HL-60 (cell line): ENCODE measurements around the gene XYLT1.
"Not testable (repeated sequence)": the region's sequence is repeated elsewhere in the genome, so short reads cannot be mapped to it uniquely, and the experiment has no call there.

Experiments
- GABPA ChIP-seq: IDR thresholded peaks from 2 replicates; pipeline ENCODE4 v1.6.1; 2012; ENCODE audit warnings: low read depth
- POLR2AphosphoS5 ChIP-seq: IDR thresholded peaks from 2 replicates; pipeline ENCODE4 v1.6.1; 2012; ENCODE audit warnings: low read depth
- REST ChIP-seq: IDR thresholded peaks from 2 replicates; pipeline ENCODE4 v1.6.1; 2012; ENCODE audit warnings: low read depth; ENCODE audit not compliant: insufficient replicate concordance
- SPI1 ChIP-seq: IDR thresholded peaks from 2 replicates; pipeline ENCODE4 v1.6.1; 2012; ENCODE audit warnings: low read depth, mild to moderate bottlenecking, borderline replicate concordance
- TF ChIP-seq, protein P1 (sequence below): IDR thresholded peaks from one replicate; pipeline ENCODE4 v1.5.1; 2011; ENCODE audit warnings: low read length, control low read depth, inconsistent platforms; ENCODE audit not compliant: insufficient read depth

DNA sequence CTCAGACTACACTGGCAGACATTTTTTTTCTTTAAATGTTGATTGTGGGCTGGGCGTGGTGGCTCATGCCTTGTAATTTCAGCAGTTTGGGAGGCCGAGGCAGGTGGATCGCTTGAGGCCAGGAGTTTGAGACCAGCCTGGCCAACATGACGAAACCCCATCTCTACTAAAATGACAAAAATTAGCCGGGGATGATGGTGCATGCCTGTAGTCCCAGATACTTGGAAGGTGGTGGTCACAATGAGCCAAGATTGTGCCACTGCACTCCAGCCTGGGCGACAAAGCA, 6.4 kb upstream of the XYLT1 start:
- not testable (repeated sequence) for TF ChIP-seq POLR2AphosphoS5, REST, GABPA, SPI1
- TF ChIP-seq, protein P1, sequence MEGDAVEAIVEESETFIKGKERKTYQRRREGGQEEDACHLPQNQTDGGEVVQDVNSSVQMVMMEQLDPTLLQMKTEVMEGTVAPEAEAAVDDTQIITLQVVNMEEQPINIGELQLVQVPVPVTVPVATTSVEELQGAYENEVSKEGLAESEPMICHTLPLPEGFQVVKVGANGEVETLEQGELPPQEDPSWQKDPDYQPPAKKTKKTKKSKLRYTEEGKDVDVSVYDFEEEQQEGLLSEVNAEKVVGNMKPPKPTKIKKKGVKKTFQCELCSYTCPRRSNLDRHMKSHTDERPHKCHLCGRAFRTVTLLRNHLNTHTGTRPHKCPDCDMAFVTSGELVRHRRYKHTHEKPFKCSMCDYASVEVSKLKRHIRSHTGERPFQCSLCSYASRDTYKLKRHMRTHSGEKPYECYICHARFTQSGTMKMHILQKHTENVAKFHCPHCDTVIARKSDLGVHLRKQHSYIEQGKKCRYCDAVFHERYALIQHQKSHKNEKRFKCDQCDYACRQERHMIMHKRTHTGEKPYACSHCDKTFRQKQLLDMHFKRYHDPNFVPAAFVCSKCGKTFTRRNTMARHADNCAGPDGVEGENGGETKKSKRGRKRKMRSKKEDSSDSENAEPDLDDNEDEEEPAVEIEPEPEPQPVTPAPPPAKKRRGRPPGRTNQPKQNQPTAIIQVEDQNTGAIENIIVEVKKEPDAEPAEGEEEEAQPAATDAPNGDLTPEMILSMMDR: not testable (repeated sequence)
